HFF-Myc (cell line): ENCODE results near the gene RALGAPB.
A peak's percentile ranks its signal among the peaks of the same experiment; 100 is the strongest.

ENCODE experiments used
- DNase-seq: peaks from one replicate; pipeline ENCODE4 v3.0.0-alpha.2; 2011; ENCODE audit warnings: low read depth; ENCODE audit errors: extremely low read depth
- H3K4me3 ChIP-seq: replicated peaks from 2 replicates; pipeline ENCODE4 v1.5.1; 2011; ENCODE audit warnings: low read depth, mild to moderate bottlenecking, control low read depth, low read length
- TF ChIP-seq, protein P1 (sequence below): IDR thresholded peaks from 2 replicates; pipeline ENCODE4 v1.5.1; 2012; ENCODE audit warnings: mild to moderate bottlenecking, low read depth, low read length, control low read depth; ENCODE audit errors: missing control alignments

The RALGAPB gene

DNA sequence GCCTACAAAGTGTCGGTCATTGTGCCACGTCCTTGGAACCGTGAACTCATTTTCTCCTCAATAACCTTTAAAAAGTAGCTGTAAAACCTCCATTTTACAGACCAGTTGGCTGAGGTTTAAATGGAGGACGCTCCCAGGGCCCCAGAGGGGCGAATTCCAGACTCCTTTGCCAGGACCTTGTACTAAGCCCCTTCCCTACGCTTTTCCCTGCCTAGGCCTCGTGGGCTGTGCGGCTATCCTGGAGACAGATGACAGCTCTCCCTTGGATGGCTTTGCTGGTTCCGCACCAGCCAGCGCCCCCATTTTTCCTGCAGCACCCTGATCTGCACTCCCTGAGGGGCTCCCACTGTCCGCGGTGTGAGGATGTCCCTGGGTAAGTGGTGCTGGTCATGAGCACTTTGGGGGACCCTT, 25.4 kb upstream of the RALGAPB start:
- peak overlapping the region; percentile 89 for H3K4me3 ChIP-seq
- DNase-seq = no peak
- TF ChIP-seq, protein P1, sequence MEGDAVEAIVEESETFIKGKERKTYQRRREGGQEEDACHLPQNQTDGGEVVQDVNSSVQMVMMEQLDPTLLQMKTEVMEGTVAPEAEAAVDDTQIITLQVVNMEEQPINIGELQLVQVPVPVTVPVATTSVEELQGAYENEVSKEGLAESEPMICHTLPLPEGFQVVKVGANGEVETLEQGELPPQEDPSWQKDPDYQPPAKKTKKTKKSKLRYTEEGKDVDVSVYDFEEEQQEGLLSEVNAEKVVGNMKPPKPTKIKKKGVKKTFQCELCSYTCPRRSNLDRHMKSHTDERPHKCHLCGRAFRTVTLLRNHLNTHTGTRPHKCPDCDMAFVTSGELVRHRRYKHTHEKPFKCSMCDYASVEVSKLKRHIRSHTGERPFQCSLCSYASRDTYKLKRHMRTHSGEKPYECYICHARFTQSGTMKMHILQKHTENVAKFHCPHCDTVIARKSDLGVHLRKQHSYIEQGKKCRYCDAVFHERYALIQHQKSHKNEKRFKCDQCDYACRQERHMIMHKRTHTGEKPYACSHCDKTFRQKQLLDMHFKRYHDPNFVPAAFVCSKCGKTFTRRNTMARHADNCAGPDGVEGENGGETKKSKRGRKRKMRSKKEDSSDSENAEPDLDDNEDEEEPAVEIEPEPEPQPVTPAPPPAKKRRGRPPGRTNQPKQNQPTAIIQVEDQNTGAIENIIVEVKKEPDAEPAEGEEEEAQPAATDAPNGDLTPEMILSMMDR = no peak

DNA sequence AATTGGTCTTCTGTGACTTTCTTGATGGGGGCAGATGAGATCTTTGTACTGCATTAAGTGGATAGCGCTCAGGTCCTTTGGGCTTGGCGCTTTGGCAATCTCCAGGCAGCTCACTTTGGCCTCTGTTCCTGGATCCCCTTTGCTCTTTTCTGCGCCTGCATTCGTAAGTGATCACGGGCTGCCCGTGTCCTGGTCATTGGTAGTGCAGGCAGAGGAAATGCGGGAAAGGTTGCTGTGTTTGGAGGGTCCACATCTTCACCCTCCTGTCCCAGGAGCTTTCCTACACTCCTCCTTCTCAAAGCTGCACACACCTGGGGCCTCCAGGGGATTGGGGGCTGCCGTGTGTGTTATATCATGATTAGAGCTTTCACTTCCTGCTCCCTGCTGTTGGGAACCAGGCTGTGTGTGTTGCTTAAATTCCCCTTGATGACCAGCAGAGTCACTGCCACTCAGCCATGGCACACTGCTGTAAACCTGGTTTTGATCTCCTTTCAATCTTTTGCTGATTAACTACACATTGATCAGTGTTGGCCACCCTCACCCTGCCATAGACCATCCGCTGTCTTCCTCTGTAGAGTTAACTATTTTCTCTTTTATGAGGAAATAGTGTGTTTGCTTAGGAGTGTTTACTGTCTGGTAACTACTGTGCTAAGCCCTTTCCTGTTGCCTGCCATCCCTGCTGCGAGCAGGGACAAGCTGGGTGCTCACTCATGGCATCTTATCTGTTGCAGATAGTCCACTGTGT, 24.5 kb upstream of the RALGAPB start:
- no peak for DNase-seq
- TF ChIP-seq, protein P1 = no peak
- H3K4me3 ChIP-seq = peak overlapping the region; percentile 89

DNA sequence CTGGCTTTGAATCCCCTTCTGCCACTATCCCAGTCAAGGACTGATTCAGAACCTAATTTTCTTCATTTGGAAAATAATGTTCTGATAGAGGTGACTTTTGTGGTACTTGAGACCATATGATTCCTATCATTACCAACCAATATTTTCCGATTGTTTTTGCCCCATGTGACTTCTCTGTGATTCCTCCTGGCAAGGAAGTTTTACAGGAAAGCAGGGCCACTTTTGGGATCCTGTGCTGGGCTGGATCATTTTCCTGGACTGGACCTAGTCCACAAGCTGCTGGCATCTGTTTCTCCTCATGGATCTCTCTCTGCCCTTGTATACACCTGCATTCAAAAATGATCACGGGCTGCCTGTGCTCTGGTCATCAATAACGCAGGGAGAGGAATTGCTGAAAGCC, 23.6 kb upstream of the RALGAPB start:
- TF ChIP-seq, protein P1 = no peak
- no peak overlapping the region for H3K4me3 ChIP-seq
- no peak for DNase-seq

DNA sequence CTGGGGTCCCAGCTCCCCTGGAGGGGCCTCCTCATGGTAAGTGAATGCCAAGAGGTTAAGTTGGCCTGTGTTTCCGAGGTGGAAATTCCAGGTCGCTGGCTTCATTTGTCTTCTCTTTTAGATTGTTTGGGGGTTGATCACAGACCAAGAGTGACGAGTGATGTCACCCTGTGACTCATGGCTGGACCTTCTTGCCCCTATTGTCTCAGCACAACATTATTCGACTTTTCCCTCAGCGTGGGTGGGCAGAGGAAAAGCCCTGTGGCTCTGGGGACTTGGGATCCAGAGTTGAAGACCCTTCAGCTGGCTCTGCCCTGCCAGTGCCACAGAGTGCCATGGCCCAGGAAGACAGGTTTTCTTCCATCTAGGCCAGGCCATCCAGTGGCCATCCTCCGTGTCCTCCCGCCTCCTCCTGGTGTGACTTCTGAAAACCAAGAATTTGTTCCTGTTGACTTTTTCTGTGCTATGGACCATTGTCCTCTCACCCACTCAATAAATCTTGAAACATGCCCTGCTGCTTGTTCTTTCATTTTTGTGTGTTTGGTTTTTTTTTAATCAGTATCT, 22.1 kb upstream of the RALGAPB start:
- no peak for DNase-seq
- no peak overlapping the region for H3K4me3 ChIP-seq
- TF ChIP-seq, protein P1 = no peak

DNA sequence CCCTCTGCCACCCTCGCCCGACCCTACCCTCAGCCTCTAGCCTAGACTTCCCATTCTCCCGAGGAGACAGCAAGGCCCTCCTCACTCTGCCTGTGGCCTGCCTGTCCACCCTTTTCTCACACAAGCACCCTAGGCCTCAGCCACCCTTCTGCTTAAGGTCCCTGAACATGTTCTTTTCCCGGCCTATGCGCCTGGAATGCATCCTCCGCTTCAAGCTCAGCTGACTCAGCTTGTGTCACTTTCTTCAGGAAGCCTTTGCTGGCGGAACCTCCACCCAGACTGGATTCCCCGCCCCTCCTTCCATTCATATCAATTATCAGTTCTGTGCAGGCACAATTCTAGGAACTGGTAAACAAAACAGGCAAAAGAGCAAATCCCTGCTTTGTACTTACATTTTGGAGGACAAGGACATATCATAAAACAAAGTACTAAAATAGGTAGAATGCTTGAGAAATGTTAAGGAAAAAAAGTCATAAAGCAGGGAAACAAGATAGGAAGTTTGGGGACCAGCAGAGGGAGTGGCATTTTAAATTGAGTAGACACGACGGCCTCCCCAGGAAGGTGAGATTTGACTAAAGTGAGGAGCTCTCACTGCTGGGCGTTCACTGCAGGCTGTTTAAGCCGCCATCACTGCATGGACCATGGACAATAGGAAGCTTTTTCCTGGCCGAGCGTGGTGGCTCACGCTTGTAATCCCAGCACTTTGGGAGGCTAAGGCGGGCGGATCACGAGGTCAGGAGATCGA, 19.6 kb upstream of the RALGAPB start:
- no peak overlapping the region for H3K4me3 ChIP-seq
- TF ChIP-seq, protein P1 = no peak
- DNase-seq = no peak

DNA sequence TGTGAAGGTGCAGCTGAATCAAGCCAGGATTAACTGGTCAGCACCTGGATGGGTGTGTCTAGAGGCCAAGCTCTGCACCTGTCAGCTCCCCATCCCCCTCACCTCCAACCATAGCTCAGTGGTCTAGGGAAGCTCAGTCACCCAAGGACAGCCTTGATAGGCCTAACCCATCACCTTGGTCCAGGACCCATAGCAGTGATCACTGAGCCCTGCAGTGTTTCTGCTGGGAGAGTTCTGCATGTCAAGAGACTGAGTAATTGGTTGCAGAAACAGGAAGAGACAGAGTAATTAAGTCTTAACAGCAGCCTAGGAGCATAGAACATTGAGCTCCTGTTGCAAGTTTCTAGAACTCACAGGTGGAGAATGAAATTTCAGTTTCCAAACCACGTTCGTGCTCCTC, 18.7 kb upstream of the RALGAPB start:
- TF ChIP-seq, protein P1 = no peak
- DNase-seq = no peak
- no peak overlapping the region for H3K4me3 ChIP-seq
